IMR-90 (cell line): ENCODE results near the gene RPA3. TPM values are rescaled to one million over a fixed set of nuclear protein-coding genes. Genes with fewer than 3 reads are reported as not detected.

Experiments used
- ATAC-seq: fragments of 200-7000 bp; cut with Tn5 transposase; 2 replicates; pipeline ENCODE4 v1.9.1; 2020; ENCODE audit warnings: low read depth, mild to moderate bottlenecking, moderate library complexity
- BruUV-seq: library from RNA; stranded (reverse); fragments of 400-500 nt; replicated peaks from 2 replicates; lab custom pipeline; 2021; lab: Mats Ljungman, UMichigan
- CTCF ChIA-PET: fragments of 300-600 bp; formaldehyde crosslinking; extraction: SDS; loops from one replicate; lab custom pipeline; 2021; ENCODE audit warnings: antibody characterized with exemption; lab: Yijun Ruan, JAX
- POLR2A ChIA-PET: fragments of 300-600 bp; sonication (Branson Sonifier 250); formaldehyde crosslinking; loops from one replicate; lab custom pipeline; 2022; ENCODE audit warnings: antibody characterized with exemption; ENCODE audit not compliant: unreplicated experiment; lab: Charles Lee
- DNase-seq: peaks from one replicate; pipeline ENCODE4 v3.0.0; 2013
- H2AFZ ChIP-seq: replicated peaks from 2 replicates; pipeline ENCODE3; 2013; ENCODE audit warnings: low read length, mild to moderate bottlenecking; ENCODE audit not compliant: poor library complexity
- H2AK5ac ChIP-seq: 2 replicates; pipeline ENCODE4 v1.6.1; 2013; ENCODE audit warnings: low read depth, low read length, inconsistent platforms
- H2AK9ac ChIP-seq: replicated peaks from 2 replicates; pipeline ENCODE3; 2013; ENCODE audit warnings: mild to moderate bottlenecking, low read depth, low read length, moderate library complexity; ENCODE audit not compliant: poor library complexity
- H2BK120ac ChIP-seq: 2 replicates; pipeline ENCODE4 v1.6.1; 2013; ENCODE audit warnings: low read depth, low read length, inconsistent platforms
- H2BK15ac ChIP-seq: 3 replicates; pipeline ENCODE4 v1.6.1; 2013; ENCODE audit warnings: low read depth, low read length, inconsistent platforms
- H2BK20ac ChIP-seq: 2 replicates; pipeline ENCODE4 v1.6.1; 2013; ENCODE audit warnings: low read depth, mild to moderate bottlenecking, inconsistent platforms, low read length, moderate library complexity
- H2BK5ac ChIP-seq: 2 replicates; pipeline ENCODE4 v1.6.1; 2013; ENCODE audit warnings: mild to moderate bottlenecking, low read depth, low read length, inconsistent platforms; ENCODE audit not compliant: poor library complexity, severe bottlenecking
- H3K14ac ChIP-seq: replicated peaks from 2 replicates; pipeline ENCODE4 v1.6.1; 2013; ENCODE audit warnings: low read depth, low read length, inconsistent platforms
- H3K18ac ChIP-seq: 2 replicates; pipeline ENCODE4 v1.6.1; 2013; ENCODE audit warnings: low read depth, low read length, control low read depth
- H3K23ac ChIP-seq: 2 replicates; pipeline ENCODE4 v1.6.1; 2013; ENCODE audit warnings: low read depth, low read length, inconsistent platforms
- H3K27ac ChIP-seq: 2 replicates; pipeline ENCODE4 v1.5.1; 2013; ENCODE audit warnings: mild to moderate bottlenecking, control low read depth, low read length; ENCODE audit not compliant: insufficient read depth
- H3K27me3 ChIP-seq: 2 replicates; pipeline ENCODE4 v1.6.1; 2013; ENCODE audit warnings: low read length; ENCODE audit not compliant: control insufficient read depth, insufficient read depth
- H3K36me3 ChIP-seq: 2 replicates; pipeline ENCODE4 v1.6.1; 2013; ENCODE audit warnings: low read length, mixed read lengths; ENCODE audit not compliant: control insufficient read depth, insufficient read depth
- H3K4ac ChIP-seq: 2 replicates; pipeline ENCODE4 v1.6.1; 2013; ENCODE audit warnings: low read depth, low read length, inconsistent platforms
- H3K4me1 ChIP-seq: 2 replicates; pipeline ENCODE4 v1.6.1; 2013; ENCODE audit warnings: low read length, mixed read lengths; ENCODE audit not compliant: control insufficient read depth, insufficient read depth
- H3K4me2 ChIP-seq: 2 replicates; pipeline ENCODE4 v1.6.1; 2013; ENCODE audit warnings: low read depth, mild to moderate bottlenecking, control low read depth, low read length, moderate library complexity
- H3K4me3 ChIP-seq: 2 replicates; pipeline ENCODE4 v1.5.1; 2013; ENCODE audit warnings: low read depth, mild to moderate bottlenecking, control low read depth, low read length, moderate library complexity; ENCODE audit not compliant: insufficient read depth
- H3K56ac ChIP-seq: 2 replicates; pipeline ENCODE4 v1.6.1; 2013; ENCODE audit warnings: low read length, inconsistent platforms; ENCODE audit not compliant: insufficient read depth; ENCODE audit errors: extremely low read depth
- H3K79me1 ChIP-seq, 2 experiments: 2 replicates each; pipeline ENCODE4 v1.6.1; 2013; ENCODE audit warnings: low read length in 2 of 2, inconsistent platforms in 1 of 2, low read depth in 1 of 2
- H3K9ac ChIP-seq: 2 replicates; pipeline ENCODE4 v1.6.1; 2013; ENCODE audit warnings: low read depth, low read length, control low read depth
- H3K9me1 ChIP-seq: 2 replicates; pipeline ENCODE4 v1.6.1; 2013; ENCODE audit warnings: low read length, inconsistent platforms; ENCODE audit not compliant: insufficient read depth
- H3K9me3 ChIP-seq: 2 replicates; pipeline ENCODE4 v1.6.1; 2013; ENCODE audit warnings: low read length; ENCODE audit not compliant: control insufficient read depth, insufficient read depth
- H4K20me1 ChIP-seq: 2 replicates; pipeline ENCODE4 v1.6.1; 2013; ENCODE audit warnings: low read length, inconsistent platforms; ENCODE audit not compliant: insufficient read depth
- H4K5ac ChIP-seq: 2 replicates; pipeline ENCODE4 v1.6.1; 2013; ENCODE audit warnings: mild to moderate bottlenecking, low read depth, low read length, control low read depth
- H4K8ac ChIP-seq, 2 experiments: 2 replicates each; pipeline ENCODE4 v1.6.1; 2013; ENCODE audit warnings: low read depth in 2 of 2, low read length in 2 of 2, control low read depth in 1 of 2, inconsistent platforms in 1 of 2
- H4K91ac ChIP-seq: 2 replicates; pipeline ENCODE4 v1.6.1; 2013; ENCODE audit warnings: low read depth, low read length, inconsistent platforms; ENCODE audit not compliant: insufficient read depth
- BHLHE40 ChIP-seq: fragments of 150-350 bp; IDR thresholded peaks from 2 replicates; pipeline ENCODE4 v1.6.1; 2016; ENCODE audit warnings: mild to moderate bottlenecking, low read depth, low read length
- CEBPB ChIP-seq: IDR thresholded peaks from 2 replicates; pipeline ENCODE4 v1.6.1; 2012; ENCODE audit warnings: low read depth, low read length, improper control_type of control experiment
- CTCF ChIP-seq: conservative IDR thresholded peaks from 2 replicates; pipeline ENCODE4 v1.5.1; 2012; ENCODE audit warnings: mild to moderate bottlenecking, low read depth, low read length, improper control_type of control experiment
- FOS ChIP-seq: fragments of 150-350 bp; IDR thresholded peaks from 2 replicates; pipeline ENCODE4 v1.6.1; 2016; ENCODE audit warnings: low read depth, low read length
- MAFK ChIP-seq: IDR thresholded peaks from 2 replicates; pipeline ENCODE4 v1.6.1; 2012; ENCODE audit warnings: low read depth, low read length, improper control_type of control experiment
- MAZ ChIP-seq: IDR thresholded peaks from 2 replicates; pipeline ENCODE4 v1.6.1; 2012; ENCODE audit warnings: low read depth, mild to moderate bottlenecking, low read length, improper control_type of control experiment, moderate library complexity, borderline replicate concordance
- MXI1 ChIP-seq: IDR thresholded peaks from 2 replicates; pipeline ENCODE4 v1.6.1; 2012; ENCODE audit warnings: low read depth, mild to moderate bottlenecking, low read length, moderate library complexity, borderline replicate concordance
- POLR2A ChIP-seq: IDR thresholded peaks from 2 replicates; pipeline ENCODE4 v1.6.1; 2012; ENCODE audit warnings: mild to moderate bottlenecking, low read depth, low read length
- RAD21 ChIP-seq: IDR thresholded peaks from 2 replicates; pipeline ENCODE4 v1.6.1; 2012; ENCODE audit warnings: low read length, improper control_type of control experiment
- RCOR1 ChIP-seq: IDR thresholded peaks from 2 replicates; pipeline ENCODE4 v1.6.1; 2012; ENCODE audit warnings: mild to moderate bottlenecking, low read length, improper control_type of control experiment; ENCODE audit not compliant: insufficient replicate concordance
- WGBS, 2 experiments: methylation state at CpG; one replicate each; pipeline versions ENCODE4 v1.1.5 to v1.1.7; 2013; ENCODE audit warnings: missing lambda C conversion rate in 2 of 2; ENCODE audit not compliant: insufficient read length in 1 of 2; ENCODE audit errors: extremely low coverage in 2 of 2; 5-methylcytosine and 5-hydroxymethylcytosine counted together
- dilution Hi-C: fragments of 300-500 bp; cut with HindIII; formaldehyde crosslinking; loops from one replicate; pipeline ENCODE4 v1.14.3; 2018; ENCODE audit warnings: low sequenced_read_pairs; ENCODE audit not compliant: unreplicated experiment
- in situ Hi-C: fragments of 300-500 bp; cut with MboI; formaldehyde crosslinking; loops from 3 replicates; pipeline ENCODE4 v1.14.3; 2019; ENCODE audit warnings: low sequenced_read_pairs, inconsistent platforms, mixed read lengths
- intact Hi-C: fragments of 100-400 bp; cut with micrococcal nuclease; formaldehyde crosslinking; loops from 2 replicates; pipeline ENCODE4 v1.10.0; 2022
- polyA plus RNA-seq, 3 experiments: library from polyadenylated mRNA; depleted of rRNA; stranded (reverse); fragments of >200 nt; gene quantifications; 2 replicates each; pipeline ENCODE4 v1.2.3, GENCODE V29; 2012; ENCODE audit warnings: low replicate concordance in 1 of 3
- total RNA-seq: library from RNA; depleted of rRNA; stranded (reverse); fragments of >200 nt; gene quantifications from 2 replicates; pipeline ENCODE4 v1.2.3, GENCODE V29; 2012
- TF ChIP-seq, protein P1 (sequence below): fragments of 150-350 bp; IDR thresholded peaks from 2 replicates; pipeline ENCODE4 v1.6.1; 2016; ENCODE audit warnings: low read depth, mild to moderate bottlenecking, low read length, moderate library complexity, borderline replicate concordance
- TF ChIP-seq, protein P2 (sequence below): fragments of 150-350 bp; IDR thresholded peaks from 2 replicates; pipeline ENCODE4 v1.6.1; 2017; ENCODE audit warnings: mild to moderate bottlenecking, antibody characterized with exemption, low read length, low read depth

The RPA3 gene
- total and polyA plus RNA-seq, 2 of the 4 experiments (the other 2 are of a cell fraction), result 12.7 to 21.1 TPM

DNA sequence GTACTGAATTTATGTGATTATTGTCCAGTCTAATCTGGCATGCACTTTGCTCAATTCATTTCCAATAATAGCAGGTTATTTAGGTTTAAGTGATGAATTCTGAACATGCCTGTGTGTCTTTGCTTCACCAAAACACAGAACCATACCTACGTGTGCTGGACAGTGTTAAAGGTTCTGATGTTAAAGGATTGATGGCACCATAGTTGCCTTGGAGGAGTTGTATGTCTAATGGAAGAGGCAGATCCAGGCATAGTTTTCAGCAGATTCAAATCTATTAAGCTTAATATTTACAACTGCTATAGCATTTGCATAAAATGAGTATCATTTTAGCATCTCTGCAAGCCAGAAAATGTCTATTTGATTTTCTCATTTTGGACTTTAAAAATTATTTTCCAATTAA, 105.9 kb downstream of the RPA3 start:
- ATAC-seq (no peak), DNase-seq (no peak)
- no peak overlapping the region for H3K4me2 ChIP-seq
- ChIA-PET CTCF (no interaction called here), POLR2A (no interaction called here)
- intact Hi-C loops (no loop called here), dilution Hi-C loops (no loop called here), in situ Hi-C loops (no loop called here)
- H3K18ac ChIP-seq, result no peak overlapping the region
- H2BK5ac ChIP-seq, result no peak overlapping the region
- H3K4me3 ChIP-seq, result no peak overlapping the region
- H3K9me1 ChIP-seq, result no peaks in the 10 kb centered on the region
- no peaks in the 10 kb centered on the region for H3K36me3 ChIP-seq
- H3K4ac ChIP-seq, result no peak overlapping the region
- no peak overlapping the region for H2BK15ac ChIP-seq
- no peak overlapping the region for H3K56ac ChIP-seq
- no peak overlapping the region for H2AFZ ChIP-seq
- no peaks in the 10 kb centered on the region for H3K27me3 ChIP-seq
- WGBS, 2 experiments, result no CpG with 5 or more reads among the region's 1 CpG
- H3K79me1 ChIP-seq, result no peaks in the 10 kb centered on the region
- H2AK5ac ChIP-seq, result no peak overlapping the region
- H3K27ac ChIP-seq, result no peak overlapping the region
- no peak overlapping the region for H4K91ac ChIP-seq
- H3K4me1 ChIP-seq, result no peaks in the 10 kb centered on the region
- TF ChIP-seq, protein P1, sequence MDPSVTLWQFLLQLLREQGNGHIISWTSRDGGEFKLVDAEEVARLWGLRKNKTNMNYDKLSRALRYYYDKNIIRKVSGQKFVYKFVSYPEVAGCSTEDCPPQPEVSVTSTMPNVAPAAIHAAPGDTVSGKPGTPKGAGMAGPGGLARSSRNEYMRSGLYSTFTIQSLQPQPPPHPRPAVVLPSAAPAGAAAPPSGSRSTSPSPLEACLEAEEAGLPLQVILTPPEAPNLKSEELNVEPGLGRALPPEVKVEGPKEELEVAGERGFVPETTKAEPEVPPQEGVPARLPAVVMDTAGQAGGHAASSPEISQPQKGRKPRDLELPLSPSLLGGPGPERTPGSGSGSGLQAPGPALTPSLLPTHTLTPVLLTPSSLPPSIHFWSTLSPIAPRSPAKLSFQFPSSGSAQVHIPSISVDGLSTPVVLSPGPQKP, result no peak
- TF ChIP-seq POLR2A (no peak), RCOR1 (no peak), MXI1 (no peak), BHLHE40 (no peak), MAZ (no peak), FOS (no peak), CTCF (no peak), RAD21 (no peak), MAFK (no peak), CEBPB (no peak)
- TF ChIP-seq, protein P2, sequence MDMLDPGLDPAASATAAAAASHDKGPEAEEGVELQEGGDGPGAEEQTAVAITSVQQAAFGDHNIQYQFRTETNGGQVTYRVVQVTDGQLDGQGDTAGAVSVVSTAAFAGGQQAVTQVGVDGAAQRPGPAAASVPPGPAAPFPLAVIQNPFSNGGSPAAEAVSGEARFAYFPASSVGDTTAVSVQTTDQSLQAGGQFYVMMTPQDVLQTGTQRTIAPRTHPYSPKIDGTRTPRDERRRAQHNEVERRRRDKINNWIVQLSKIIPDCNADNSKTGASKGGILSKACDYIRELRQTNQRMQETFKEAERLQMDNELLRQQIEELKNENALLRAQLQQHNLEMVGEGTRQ, result no peak
- no peak overlapping the region for H2BK20ac ChIP-seq
- no peak overlapping the region for H3K14ac ChIP-seq
- no peak overlapping the region for H4K8ac ChIP-seq
- no peak overlapping the region for H2BK120ac ChIP-seq
- no peak overlapping the region for H3K23ac ChIP-seq
- H3K9me3 ChIP-seq, result no peaks in the 10 kb centered on the region
- no peaks in the 10 kb centered on the region for H4K20me1 ChIP-seq
- H3K9ac ChIP-seq, result no peak overlapping the region
- H4K5ac ChIP-seq, result no peak overlapping the region
- no TSS peak for BruUV-seq
- no peak overlapping the region for H2AK9ac ChIP-seq
